GM20431 (cell line): ENCODE measurements around the gene UBE2E2.
"Not testable (repeated sequence)": the region's sequence is repeated elsewhere in the genome, so short reads cannot be mapped to it uniquely, and the experiment has no call there.

Experiments
- in situ Hi-C: fragments of 300-500 bp; cut with MseI, MboI; formaldehyde crosslinking; loops from one replicate; pipeline ENCODE4 v1.15.0; 2020; ENCODE audit warnings: low sequenced_read_pairs; ENCODE audit not compliant: unreplicated experiment

The UBE2E2 gene

DNA sequence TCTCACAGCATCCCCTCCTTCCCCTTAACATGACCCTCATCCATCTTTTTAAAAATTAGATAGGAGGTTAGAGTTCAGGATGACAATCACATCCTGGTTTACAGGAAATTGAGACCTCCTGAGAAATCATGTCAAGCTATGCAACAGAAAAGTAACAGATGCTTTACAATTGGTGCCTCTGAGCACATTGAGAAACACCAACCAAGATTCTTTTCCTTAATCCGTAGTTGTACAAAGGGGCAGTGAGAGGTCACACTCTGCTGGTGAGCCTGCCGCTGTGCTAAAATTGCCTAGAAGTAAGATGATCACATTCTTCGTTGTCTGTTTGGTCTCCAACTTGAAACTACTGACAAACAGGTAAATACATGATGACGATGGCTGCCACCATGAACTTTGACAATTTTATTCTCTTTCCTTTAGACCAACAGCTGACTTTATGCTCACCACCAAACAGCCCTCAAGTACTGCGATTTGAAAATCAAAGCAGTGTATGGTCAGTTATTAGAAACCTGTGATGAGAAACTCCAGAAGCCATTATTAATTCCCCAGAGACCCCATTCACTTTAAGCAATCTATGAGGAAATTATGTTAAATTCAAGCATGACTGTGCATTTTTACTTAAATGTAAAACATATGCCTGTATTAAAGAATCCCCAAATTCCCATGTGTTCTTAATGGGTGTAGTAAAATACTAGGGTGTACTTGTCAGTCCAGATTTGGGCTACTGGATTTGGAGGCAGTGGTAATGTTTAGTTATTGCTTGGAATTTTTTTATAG lies 392.0 kb downstream of the UBE2E2 start:
- in situ Hi-C loops = no loop called here

- in situ Hi-C loops = no loop called here
Measured at GRCh38 chr3:23595851-23596250, 392.7 kb downstream of the UBE2E2 start.

GRCh38 chr3:23600167-23600871 lies 397.2 kb downstream of the UBE2E2 start:
- in situ Hi-C loops = no loop called here

- in situ Hi-C loops = no loop called here
Measured at GRCh38 chr3:23601091-23601822, 398.1 kb downstream of the UBE2E2 start.

DNA sequence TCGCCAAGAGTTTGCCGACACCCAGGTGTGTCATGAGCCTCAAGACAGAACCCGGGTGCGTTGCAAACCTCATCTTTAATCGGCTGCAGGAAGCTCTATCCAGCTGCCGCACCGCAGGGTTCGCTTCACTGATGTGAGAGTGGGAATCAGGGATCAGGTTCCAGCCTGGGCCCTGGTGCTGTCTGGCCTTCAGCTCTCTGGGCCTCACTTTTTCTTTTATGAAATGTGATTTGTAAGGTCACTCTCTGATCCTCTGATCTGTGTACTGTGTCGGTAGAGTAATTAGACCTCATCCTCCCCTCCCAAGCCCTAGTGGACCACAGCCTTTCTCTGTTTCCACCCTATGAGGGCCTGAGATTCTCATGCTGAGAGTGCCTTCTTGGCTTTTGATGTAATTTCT lies 399.8 kb downstream of the UBE2E2 start:
- in situ Hi-C loops = no loop called here

DNA sequence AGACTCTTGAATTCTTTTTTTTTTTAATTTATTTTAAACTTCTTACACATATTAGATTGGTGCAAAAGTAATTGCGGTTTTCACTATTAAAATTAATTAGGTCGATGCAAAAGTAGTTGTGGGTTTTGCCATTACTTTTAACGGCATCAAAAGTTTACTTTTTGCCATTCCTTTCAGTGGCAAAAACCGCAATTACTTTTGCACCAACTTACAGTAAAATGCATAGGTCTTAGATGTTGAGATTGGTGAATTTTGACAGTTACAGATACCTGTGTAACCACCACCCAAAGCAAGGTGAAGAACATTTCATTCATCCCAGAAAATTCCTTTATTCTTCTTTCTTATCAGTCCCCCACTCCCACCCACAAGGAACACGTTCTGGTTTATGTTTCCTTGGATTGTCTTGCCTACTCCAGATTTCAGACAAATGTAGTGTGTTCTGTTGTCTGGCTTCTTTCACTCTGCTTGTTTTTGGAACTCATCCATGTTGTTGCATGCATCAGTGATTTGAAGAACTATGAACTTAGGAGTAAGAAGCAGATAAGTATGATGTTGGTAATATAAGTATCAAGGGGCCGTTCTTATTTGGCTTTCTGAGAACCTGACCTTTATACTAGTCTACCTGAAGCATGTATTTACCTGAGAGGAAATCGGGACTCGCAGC lies 404.2 kb downstream of the UBE2E2 start:
- in situ Hi-C loops = no loop called here

DNA sequence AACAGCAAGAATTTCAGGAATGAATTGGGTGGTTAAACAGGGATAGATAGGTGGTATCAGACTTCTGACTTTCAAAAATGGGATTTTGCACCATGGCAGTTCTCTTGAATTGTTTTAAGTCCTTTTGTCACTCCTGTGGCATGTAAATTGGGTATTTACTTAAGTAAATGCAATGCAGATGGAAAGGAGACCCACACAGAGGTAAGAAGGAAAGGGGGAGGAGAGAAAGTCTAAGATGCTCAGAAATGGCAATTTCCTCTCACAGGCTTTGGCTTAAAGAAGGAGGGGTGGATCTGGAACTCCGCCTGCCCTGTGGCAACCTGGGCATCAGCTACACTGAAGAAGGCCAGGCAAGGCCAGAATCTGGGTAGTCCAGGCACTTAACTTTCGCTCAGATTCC lies 405.5 kb downstream of the UBE2E2 start:
- in situ Hi-C loops = no loop called here

GRCh38 chr3:23611737-23612295 lies 408.7 kb downstream of the UBE2E2 start:
- in situ Hi-C loops = no loop called here

GRCh38 chr3:23612296-23612891 lies 409.3 kb downstream of the UBE2E2 start:
- in situ Hi-C loops = no loop called here

- in situ Hi-C loops = no loop called here
Measured at GRCh38 chr3:23615068-23615467, 411.9 kb downstream of the UBE2E2 start.

GRCh38 chr3:23618475-23618874 lies 415.3 kb downstream of the UBE2E2 start:
- in situ Hi-C loops = not testable (repeated sequence)

DNA sequence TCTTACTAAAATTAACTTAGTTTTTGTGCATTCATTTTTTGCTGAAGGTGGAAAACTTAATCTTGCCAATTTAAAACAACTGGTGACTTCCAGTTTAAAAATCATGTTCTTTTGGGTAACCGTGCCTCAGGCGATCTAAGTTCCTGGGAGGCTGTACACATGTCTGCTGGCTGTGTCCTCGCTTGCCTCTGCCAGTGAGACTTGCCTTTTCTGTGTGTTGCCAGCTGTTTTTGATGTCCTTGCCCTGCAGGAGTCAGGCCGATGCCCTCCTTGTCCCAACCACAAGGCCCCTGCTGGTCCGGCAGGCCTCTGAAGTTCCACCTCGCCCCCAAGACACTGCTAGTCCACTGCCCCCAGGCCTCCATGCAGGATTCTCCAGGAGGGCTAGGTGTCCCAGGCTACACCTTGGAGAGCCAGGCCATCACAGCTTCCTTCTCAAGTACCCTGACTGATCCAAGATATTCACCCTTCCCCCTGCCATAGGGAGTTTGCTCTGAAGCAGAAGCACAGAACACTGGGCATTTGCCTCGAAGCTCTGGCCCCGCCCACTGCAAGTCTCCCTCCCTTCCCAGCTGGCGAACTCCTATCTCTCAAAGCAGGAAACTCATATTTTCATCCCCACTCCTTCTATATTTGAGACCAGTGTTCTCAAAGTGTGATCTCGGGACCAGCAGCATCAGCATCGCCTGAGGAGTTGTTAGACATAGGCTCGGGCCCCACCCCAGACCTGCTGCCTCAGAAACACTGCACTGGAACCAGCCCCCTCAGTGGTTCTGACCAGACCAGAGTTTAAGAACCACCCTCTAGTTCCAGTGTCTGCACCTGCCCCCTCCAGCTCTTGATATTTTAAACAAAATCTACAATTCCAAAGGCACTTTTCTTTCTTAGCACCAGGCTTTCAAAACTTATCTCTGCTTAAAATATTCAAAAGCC lies 416.8 kb downstream of the UBE2E2 start:
- in situ Hi-C loops = no loop called here

DNA sequence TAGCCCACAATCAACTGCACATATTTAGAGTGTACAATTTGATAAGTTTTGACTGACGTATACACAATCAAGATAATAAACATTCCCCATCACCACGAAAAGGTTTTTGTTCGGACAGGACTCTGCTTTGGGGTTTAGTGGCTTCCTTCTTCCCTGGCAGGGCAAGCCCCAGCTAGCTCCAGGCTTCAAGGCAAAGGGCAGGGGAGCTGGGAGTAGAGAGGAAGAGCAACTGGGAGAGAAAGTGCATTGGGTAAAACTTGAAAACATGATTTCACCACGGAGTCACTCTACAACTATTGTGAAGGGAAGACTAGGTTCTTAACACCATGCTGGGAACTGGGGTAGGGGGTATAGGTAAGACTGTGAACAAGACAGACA lies 417.5 kb downstream of the UBE2E2 start:
- in situ Hi-C loops = no loop called here

DNA sequence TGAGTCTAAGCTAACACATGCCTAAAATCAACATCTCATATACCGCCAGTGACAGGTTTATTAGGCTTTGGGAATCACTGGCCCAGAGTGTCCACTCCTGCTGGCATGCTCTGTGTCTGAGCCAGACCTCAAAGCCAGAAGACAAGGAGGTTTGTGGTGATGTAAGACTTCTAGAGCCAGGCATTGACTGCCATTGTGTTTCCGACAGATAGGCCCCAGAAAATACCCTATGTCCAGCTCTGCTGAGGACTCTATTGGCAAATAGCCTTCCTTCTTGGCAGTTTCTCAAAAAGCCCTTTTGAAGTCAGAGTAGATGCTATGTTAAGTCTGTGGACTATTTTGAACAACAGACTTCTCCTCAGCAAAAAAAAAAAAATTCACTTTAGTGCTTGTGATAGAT lies 420.7 kb downstream of the UBE2E2 start:
- in situ Hi-C loops = no loop called here

DNA sequence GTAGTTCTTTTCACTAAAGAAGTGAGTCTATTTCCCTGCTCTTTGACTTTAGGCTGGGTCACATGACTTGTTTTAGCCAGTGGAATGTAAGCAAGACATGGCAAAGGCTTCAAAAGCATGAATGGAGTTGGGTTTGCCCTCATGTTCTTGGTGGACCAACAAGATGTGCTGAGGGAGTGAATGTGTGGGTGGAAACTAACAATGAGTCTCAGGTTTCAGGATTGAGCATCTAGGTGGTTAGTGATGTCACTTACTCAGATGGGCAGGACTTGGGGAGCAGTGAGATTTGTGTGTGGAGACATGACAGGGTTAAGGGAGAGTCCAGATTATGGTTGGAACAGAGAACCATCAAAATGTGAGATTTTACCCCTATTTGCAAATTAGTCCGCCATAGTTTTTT lies 421.2 kb downstream of the UBE2E2 start:
- in situ Hi-C loops = no loop called here

DNA sequence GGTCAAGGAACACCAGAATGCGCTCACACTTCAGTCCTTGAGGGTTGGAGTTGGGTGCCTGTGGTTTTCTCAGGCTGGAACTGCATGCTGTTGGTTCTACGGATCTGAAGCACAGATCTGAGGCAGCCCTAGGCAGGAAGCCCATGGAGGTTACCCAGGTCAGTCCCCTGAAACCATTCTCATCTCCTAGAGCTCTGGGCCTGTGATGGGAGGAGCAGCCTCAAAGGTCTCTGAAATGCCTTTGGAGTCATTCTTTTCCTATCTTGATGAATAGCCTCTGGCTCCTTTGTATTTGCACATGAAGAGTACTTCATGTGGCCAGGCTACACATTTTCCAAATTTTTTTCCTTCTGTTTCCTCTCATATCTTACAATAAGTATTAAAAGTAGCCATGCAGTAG lies 423.3 kb downstream of the UBE2E2 start:
- in situ Hi-C loops = no loop called here

DNA sequence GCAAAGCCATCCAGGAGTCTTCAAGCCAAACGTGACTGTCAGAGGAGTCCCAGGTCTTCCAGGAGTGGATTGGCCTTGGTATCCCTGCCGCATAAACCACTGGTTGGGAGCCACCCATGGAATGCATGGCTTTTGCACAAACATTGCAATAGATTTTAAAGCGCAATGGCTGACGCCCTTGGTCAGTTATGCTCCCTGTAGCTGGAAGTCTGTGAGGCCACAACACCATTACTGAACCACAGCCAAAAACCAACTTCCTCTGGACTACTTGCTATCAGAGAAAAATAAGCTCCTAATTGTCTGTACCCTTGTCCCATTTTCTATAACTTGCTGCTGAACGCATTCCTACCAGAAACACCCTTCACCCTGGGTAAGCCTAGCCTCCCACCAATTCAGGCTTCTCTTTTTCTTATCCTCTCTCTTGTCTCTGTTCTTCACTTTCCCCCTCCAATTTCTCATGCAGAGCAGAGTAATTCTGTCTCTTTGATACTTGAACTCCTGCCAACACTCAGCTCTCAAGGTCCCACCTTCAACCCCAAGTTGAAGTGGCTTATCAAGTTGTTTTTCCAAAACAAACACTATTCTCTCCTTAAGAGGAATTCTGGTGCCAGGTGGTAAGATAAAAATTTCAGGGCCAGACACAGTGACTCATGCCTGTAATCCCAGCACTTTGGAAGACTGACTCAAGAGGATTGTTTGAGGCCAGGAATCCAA lies 426.2 kb downstream of the UBE2E2 start:
- in situ Hi-C loops = no loop called here

GRCh38 chr3:23633261-23633960 lies 430.3 kb downstream of the UBE2E2 start:
- in situ Hi-C loops = no loop called here
